ENCODE results near the gene BECN2. TPM values are rescaled to one million over a fixed set of nuclear protein-coding genes. Genes with fewer than 3 reads are reported as not detected.

BECN2 gene
- total RNA-seq, 1 experiment from 2014 or later: not detected

DNA sequence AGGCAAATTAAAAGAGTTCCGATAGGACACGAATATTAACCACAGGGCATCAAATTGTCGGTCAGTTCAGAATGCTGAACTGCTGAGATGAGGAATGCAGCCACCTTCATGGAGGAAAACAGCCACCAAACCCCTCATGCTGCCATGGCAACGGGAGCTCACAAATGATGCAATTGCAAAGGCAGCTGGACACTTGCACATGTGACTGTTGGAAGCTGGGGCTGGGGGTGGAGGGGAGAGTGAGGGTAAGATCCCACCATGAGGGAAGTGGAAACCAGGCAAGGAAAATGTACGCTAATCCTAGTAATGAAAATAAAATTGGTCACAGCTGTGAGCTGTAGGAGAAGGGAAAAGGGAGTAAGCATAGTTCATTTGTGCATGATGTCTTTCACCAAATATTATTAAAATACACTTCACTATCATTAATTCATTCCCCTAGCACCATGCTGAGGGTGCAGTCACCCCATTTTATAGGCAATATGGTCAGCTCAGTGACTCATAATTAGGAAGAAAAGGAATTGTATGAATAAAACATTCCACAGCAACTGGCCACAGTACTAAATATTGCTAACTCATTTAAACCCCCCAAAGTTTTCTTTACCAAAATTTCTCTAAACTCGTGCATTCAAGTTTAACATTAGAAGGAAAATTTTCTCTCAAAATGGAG, 15.3 kb downstream of the BECN2 start:
- Histone ChIP-seq H3K4ac (ENCODE audit: low read depth, low read length) (no peak overlapping the region), H3K9me3 (ENCODE audit: control insufficient read depth, low read depth, low read length) (no peaks in the 10 kb centered on the region), H3K56ac (ENCODE audit: insufficient read length, low read depth, low read length) (no peak overlapping the region), H2BK120ac (ENCODE audit: low read depth, low read length, poor library complexity, severe bottlenecking) (peak overlapping the region; percentile 67), H2AK5ac (ENCODE audit: insufficient read length, low read length) (no peak overlapping the region), H2BK5ac (ENCODE audit: insufficient read length, low read length) (no peak overlapping the region), H3K9ac (ENCODE audit: extremely low read depth, insufficient read length, low read length) (no peak overlapping the region), H2BK12ac (ENCODE audit: insufficient read length, low read depth, low read length) (no peak overlapping the region), H3K27me3 (ENCODE audit: insufficient read depth, low read length) (no peaks in the 10 kb centered on the region), H3K23ac (ENCODE audit: insufficient read length, low read depth, low read length) (no peak overlapping the region), H3K79me1 (ENCODE audit: insufficient read depth, low read depth, low read length, poor library complexity, severe bottlenecking) (no peaks in the 10 kb centered on the region), H3K23me2 (ENCODE audit: insufficient read length, low read depth, low read length, poor library complexity, severe bottlenecking) (no peaks in the 10 kb centered on the region), H4K8ac (replicated peaks; ENCODE audit: insufficient read length, low read depth, low read length) (no peak overlapping the region), H4K5ac (ENCODE audit: insufficient read length, low read depth, low read length) (no peak overlapping the region), H4K91ac (ENCODE audit: insufficient read length, low read depth, low read length) (no peak overlapping the region), H3T11ph (ENCODE audit: low read length) (no peak overlapping the region), H3K18ac (ENCODE audit: insufficient read length, low read depth, low read length) (no peak overlapping the region), H3K4me2 (ENCODE audit: insufficient read depth, insufficient read length, low read length) (no peak overlapping the region), H4K20me1 (ENCODE audit: control insufficient read depth, insufficient read depth, insufficient read length) (no peaks in the 10 kb centered on the region), H2BK20ac (ENCODE audit: low read depth, low read length, poor library complexity, severe bottlenecking) (no peak overlapping the region), H2AFZ (ENCODE audit: low read length) (no peak overlapping the region), H3K4me1 (ENCODE audit: insufficient read depth, low read length) (no peaks in the 10 kb centered on the region; the same call in 1 of the 2 replicates), H3K79me2 (ENCODE audit: insufficient read depth, low read length) (no peaks in the 10 kb centered on the region), H3K27ac (ENCODE audit: insufficient read length, low read depth, low read length) (no peak overlapping the region), H3K14ac (ENCODE audit: insufficient read depth, low read length) (no peak overlapping the region; the same call in 1 of the 2 replicates), H2BK15ac (ENCODE audit: low read depth, low read length) (no peak overlapping the region)
- H3K4me1 Mint-ChIP-seq: peaks cover 11 to 21% of the 10 kb centered on the region in 2 experiments
- H3K36me3 Mint-ChIP-seq (ENCODE audit: insufficient read depth in 1 of 3, low read depth in 3 of 3): no peaks in the 10 kb centered on the region; a peak in 1 of 7 replicates
- no peak overlapping the region for H3K4me3 Mint-ChIP-seq
- H3K9me3 Mint-ChIP-seq: no peaks in the 10 kb centered on the region
- peak; percentile 51 for DNase-seq
- H3K27ac Mint-ChIP-seq: peak overlapping the region in 2 of 3 experiments; percentile 90 to 91; a peak in 2 of 7 replicates
- no peaks in the 10 kb centered on the region for H3K27me3 Mint-ChIP-seq (ENCODE audit: low read depth)
- WGBS (ENCODE audit: extremely low coverage, insufficient read length, low lambda C conversion rate): no CpG with 5 or more reads among the region's 6 CpGs
- TF ChIP-seq, protein P1, sequence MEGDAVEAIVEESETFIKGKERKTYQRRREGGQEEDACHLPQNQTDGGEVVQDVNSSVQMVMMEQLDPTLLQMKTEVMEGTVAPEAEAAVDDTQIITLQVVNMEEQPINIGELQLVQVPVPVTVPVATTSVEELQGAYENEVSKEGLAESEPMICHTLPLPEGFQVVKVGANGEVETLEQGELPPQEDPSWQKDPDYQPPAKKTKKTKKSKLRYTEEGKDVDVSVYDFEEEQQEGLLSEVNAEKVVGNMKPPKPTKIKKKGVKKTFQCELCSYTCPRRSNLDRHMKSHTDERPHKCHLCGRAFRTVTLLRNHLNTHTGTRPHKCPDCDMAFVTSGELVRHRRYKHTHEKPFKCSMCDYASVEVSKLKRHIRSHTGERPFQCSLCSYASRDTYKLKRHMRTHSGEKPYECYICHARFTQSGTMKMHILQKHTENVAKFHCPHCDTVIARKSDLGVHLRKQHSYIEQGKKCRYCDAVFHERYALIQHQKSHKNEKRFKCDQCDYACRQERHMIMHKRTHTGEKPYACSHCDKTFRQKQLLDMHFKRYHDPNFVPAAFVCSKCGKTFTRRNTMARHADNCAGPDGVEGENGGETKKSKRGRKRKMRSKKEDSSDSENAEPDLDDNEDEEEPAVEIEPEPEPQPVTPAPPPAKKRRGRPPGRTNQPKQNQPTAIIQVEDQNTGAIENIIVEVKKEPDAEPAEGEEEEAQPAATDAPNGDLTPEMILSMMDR (conservative IDR thresholded peaks at IDR 0.05): no peak

All from H9 (cell line).